NCI-H526 treated with DMSO at 0.1 percent for 48 hours (cell line): Measurements from ENCODE around the gene KRT81.
"Not testable (repeated sequence)": the region's sequence is repeated elsewhere in the genome, so short reads cannot be mapped to it uniquely, and the experiment has no call there.

Source experiments
- DNase-seq: peaks from one replicate; lab custom pipeline; 2025; lab: John Stamatoyannopoulos, UW

KRT81 gene

GRCh38 chr12:52241205-52241842 is 50.0 kb downstream of the KRT81 start:
- no peak for DNase-seq

GRCh38 chr12:52240247-52240646 is 51.1 kb downstream of the KRT81 start:
- not testable (repeated sequence) for DNase-seq

- DNase-seq, result no peak
Observed at GRCh38 chr12:52239767-52240166, 51.6 kb downstream of the KRT81 start.

GRCh38 chr12:52238916-52239646 is 52.3 kb downstream of the KRT81 start:
- no peak for DNase-seq

DNA sequence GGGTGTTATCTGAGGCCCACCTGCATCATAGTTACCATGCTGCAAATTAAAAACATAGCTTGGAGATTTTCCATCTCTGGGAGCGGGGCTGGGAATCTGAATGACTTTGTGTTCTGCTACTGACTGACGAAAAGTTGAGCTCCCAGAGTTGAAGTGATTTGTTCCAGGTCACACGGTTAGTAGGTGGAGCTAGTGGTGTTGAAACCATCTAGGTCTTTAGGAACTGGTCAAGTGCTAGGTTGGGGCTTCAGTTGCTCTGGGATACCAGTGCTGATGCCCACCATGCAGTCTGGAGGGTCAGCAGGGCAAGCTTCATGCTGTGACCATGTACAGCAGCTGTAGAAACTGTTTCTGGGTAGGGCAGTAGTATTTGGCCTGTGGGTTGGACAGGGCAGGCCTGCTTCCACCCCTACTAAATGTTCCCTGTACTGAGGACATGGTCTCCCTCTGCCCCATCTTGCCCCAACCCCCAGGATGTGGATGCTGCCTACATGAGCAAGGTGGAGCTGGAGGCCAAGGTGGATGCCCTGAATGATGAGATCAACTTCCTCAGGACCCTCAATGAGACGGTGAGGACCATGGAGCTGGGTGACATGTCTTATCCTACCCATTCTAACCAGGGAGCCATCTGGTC is 53.0 kb downstream of the KRT81 start:
- no peak for DNase-seq

GRCh38 chr12:52236386-52237050 is 54.8 kb downstream of the KRT81 start:
- no peak for DNase-seq
